PC-9 (cell line): ENCODE results near the gene SKA1.

ENCODE experiments used
- EZH2 ChIP-seq: fragments of 200-600 bp; sonication (generic); IDR thresholded peaks from 2 replicates; pipeline ENCODE4 v1.8.0; 2017; ENCODE audit warnings: antibody characterized with exemption, low read depth
- TF ChIP-seq, protein P1 (sequence below): fragments of 200-600 bp; sonication (generic); conservative IDR thresholded peaks from 2 replicates; pipeline ENCODE4 v1.6.1; 2017; ENCODE audit warnings: mixed run types, antibody characterized with exemption, mild to moderate bottlenecking, moderate library complexity

GRCh38 chr18:50359806-50360205 is 15.0 kb upstream of the SKA1 start:
- no peak for TF ChIP-seq EZH2
- TF ChIP-seq, protein P1, sequence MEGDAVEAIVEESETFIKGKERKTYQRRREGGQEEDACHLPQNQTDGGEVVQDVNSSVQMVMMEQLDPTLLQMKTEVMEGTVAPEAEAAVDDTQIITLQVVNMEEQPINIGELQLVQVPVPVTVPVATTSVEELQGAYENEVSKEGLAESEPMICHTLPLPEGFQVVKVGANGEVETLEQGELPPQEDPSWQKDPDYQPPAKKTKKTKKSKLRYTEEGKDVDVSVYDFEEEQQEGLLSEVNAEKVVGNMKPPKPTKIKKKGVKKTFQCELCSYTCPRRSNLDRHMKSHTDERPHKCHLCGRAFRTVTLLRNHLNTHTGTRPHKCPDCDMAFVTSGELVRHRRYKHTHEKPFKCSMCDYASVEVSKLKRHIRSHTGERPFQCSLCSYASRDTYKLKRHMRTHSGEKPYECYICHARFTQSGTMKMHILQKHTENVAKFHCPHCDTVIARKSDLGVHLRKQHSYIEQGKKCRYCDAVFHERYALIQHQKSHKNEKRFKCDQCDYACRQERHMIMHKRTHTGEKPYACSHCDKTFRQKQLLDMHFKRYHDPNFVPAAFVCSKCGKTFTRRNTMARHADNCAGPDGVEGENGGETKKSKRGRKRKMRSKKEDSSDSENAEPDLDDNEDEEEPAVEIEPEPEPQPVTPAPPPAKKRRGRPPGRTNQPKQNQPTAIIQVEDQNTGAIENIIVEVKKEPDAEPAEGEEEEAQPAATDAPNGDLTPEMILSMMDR = no peak
